Measurements from ENCODE around the gene LRWD1. TPM values are rescaled to one million over a fixed set of nuclear protein-coding genes. Genes with fewer than 3 reads are reported as not detected.
A peak's percentile ranks its signal among the peaks of the same experiment; 100 is the strongest.

LRWD1 gene
- total and polyA plus RNA-seq, 4 donors = 8.6 to 16.5 (median 11.4) TPM

DNA sequence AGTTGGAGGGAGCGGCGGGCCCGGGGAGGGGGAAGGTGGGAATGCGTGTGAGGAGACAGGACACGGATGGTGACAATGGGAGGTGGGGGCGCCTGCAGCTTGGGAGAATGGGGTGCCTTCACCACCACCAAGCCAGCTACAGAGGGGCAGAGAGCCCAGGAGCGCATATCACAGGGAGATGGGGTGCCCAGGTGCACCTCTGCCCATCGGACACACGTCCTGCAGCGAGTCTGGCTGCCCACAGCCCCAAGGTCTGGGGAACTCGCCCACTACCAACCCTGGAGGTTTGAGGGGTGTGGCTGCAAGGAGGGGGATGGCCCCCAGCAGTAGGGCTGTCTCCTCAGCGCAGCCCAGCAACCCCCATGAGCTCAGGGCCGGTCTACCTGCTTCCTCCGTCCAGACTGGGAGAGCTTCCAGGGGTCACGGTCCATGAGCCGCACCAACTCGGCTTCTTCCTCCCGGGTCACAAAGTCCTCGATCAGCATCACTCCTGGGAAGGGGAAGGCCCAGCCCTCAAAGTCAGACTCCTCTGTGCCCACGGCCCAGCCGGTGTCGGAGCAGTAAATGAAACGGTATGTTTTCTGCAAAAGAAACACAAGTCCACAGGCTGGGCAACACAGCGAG, 5.5 kb upstream of the LRWD1 start:
- H3K4me1 ChIP-seq (ENCODE audit: control insufficient read depth in 1 of 2, insufficient read depth in 2 of 2, low read length in 2 of 2) = no peaks in the 10 kb centered on the region
- H3K9me3 ChIP-seq (ENCODE audit: control insufficient read depth, low read length) = no peaks in the 10 kb centered on the region
- H3K36me3 ChIP-seq (ENCODE audit: control insufficient read depth in 1 of 2, insufficient read depth in 2 of 2, low read length in 1 of 2) = peaks cover 0 to 5% of the 10 kb centered on the region in 2 donors
- ATAC-seq (ENCODE audit: low FRiP score) (no peak), DNase-seq (no peak)
- H3K27ac ChIP-seq (ENCODE audit: low read depth in 1 of 2, low read length in 2 of 2) = no peak overlapping the region
- H3K4me3 ChIP-seq (ENCODE audit: low read length in 2 of 2) = no peak overlapping the region
- H3K27me3 ChIP-seq (ENCODE audit: control insufficient read depth in 1 of 2, insufficient read depth in 2 of 2, low read length in 1 of 2) = no peaks in the 10 kb centered on the region
- intact Hi-C loops (cut with DNase I) = no loop called here
- 93 to 95% methylated on average over 24 of the region's 24 CpGs for WGBS, 2 donors

DNA sequence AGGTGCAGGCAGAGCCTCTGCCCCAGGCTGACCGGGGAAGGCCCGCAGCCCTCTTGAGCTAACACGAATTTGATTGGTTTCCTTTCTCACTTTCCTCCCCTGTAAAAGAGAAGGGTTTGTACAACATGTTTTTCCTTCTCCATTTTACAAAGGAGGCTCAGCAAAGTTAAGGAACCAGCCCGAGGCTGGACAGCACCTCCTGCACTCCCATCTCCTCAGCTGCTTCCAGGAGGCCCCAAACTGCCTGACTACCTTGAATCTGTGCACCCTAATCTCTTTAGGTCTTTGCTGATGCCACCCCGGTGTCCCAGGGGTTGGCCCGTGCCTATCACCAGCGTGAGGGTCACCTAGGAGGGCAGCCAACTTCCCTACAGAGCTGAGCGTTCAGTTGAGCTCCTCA, 4.3 kb upstream of the LRWD1 start:
- Histone ChIP-seq H3K27me3 (ENCODE audit: control insufficient read depth in 1 of 2, insufficient read depth in 2 of 2, low read length in 1 of 2) (no peaks in the 10 kb centered on the region), H3K36me3 (ENCODE audit: control insufficient read depth in 1 of 2, insufficient read depth in 2 of 2, low read length in 1 of 2) (peaks cover 0 to 5% of the 10 kb centered on the region in 2 donors), H3K4me1 (ENCODE audit: control insufficient read depth in 1 of 2, insufficient read depth in 2 of 2, low read length in 2 of 2) (no peaks in the 10 kb centered on the region), H3K27ac (ENCODE audit: low read depth in 1 of 2, low read length in 2 of 2) (no peak overlapping the region), H3K4me3 (ENCODE audit: low read length in 2 of 2) (no peak overlapping the region), H3K9me3 (ENCODE audit: control insufficient read depth, low read length) (no peaks in the 10 kb centered on the region)
- 87 to 90% methylated on average over 8 of the region's 8 CpGs for WGBS, 2 donors
- ATAC-seq (ENCODE audit: low FRiP score) (no peak), DNase-seq (no peak)
- intact Hi-C loops (cut with DNase I) = no loop called here

GRCh38 chr7:102463841-102464576, 775 bp upstream of the LRWD1 start:
- H3K9me3 ChIP-seq (ENCODE audit: control insufficient read depth, low read length) = no peaks in the 10 kb centered on the region
- H3K27ac ChIP-seq (ENCODE audit: low read depth in 1 of 2, low read length in 2 of 2) = no peak overlapping the region
- WGBS, 2 donors = 9% methylated on average over 24 of the region's 24 CpGs
- no peaks in the 10 kb centered on the region for H3K36me3 ChIP-seq (ENCODE audit: control insufficient read depth in 1 of 2, insufficient read depth in 2 of 2, low read length in 1 of 2)
- DNase-seq = peak in 1 of 2 donors; percentile 57
- no peaks in the 10 kb centered on the region for H3K27me3 ChIP-seq (ENCODE audit: control insufficient read depth in 1 of 2, insufficient read depth in 2 of 2, low read length in 1 of 2)
- H3K4me3 ChIP-seq (ENCODE audit: low read length in 2 of 2) = peak overlapping the region; percentile 50 to 96
- intact Hi-C loops (cut with DNase I) = no loop called here
- ATAC-seq (ENCODE audit: low FRiP score) = no peak
- H3K4me1 ChIP-seq (ENCODE audit: control insufficient read depth in 1 of 2, insufficient read depth in 2 of 2, low read length in 2 of 2) = no peaks in the 10 kb centered on the region

DNA sequence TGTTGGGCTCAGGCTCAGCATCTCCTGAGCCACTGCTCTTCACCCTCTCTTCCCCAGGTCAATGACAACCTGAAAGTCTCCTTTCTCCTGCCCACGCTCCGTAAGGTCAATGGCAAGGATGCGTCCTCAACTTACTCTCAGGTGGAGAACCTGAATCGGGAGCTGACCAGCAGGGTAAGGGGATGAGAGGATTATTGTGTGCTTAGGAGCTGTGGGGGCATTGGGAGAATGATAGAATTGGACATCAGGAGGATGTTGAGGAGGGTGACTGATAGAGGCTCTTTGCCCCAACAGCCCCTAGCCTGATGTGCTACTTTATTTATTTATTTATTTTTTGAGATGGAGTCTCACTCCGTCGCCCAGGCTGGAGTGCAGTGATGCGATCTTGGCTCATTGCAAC, 1.3 kb downstream of the LRWD1 start:
- DNase-seq (peak in 1 of 2 donors; percentile 14), ATAC-seq (ENCODE audit: low FRiP score) (no peak)
- Histone ChIP-seq H3K27me3 (ENCODE audit: control insufficient read depth in 1 of 2, insufficient read depth in 2 of 2, low read length in 1 of 2) (no peaks in the 10 kb centered on the region), H3K27ac (ENCODE audit: low read depth in 1 of 2, low read length in 2 of 2) (no peak overlapping the region), H3K4me3 (ENCODE audit: low read length in 2 of 2) (no peak overlapping the region), H3K9me3 (ENCODE audit: control insufficient read depth, low read length) (no peaks in the 10 kb centered on the region), H3K4me1 (ENCODE audit: control insufficient read depth in 1 of 2, insufficient read depth in 2 of 2, low read length in 2 of 2) (no peaks in the 10 kb centered on the region), H3K36me3 (ENCODE audit: control insufficient read depth in 1 of 2, insufficient read depth in 2 of 2, low read length in 1 of 2) (no peaks in the 10 kb centered on the region)
- intact Hi-C loops (cut with DNase I) = no loop called here
- WGBS, 2 donors = 94 to 97% methylated on average over 7 of the region's 7 CpGs

DNA sequence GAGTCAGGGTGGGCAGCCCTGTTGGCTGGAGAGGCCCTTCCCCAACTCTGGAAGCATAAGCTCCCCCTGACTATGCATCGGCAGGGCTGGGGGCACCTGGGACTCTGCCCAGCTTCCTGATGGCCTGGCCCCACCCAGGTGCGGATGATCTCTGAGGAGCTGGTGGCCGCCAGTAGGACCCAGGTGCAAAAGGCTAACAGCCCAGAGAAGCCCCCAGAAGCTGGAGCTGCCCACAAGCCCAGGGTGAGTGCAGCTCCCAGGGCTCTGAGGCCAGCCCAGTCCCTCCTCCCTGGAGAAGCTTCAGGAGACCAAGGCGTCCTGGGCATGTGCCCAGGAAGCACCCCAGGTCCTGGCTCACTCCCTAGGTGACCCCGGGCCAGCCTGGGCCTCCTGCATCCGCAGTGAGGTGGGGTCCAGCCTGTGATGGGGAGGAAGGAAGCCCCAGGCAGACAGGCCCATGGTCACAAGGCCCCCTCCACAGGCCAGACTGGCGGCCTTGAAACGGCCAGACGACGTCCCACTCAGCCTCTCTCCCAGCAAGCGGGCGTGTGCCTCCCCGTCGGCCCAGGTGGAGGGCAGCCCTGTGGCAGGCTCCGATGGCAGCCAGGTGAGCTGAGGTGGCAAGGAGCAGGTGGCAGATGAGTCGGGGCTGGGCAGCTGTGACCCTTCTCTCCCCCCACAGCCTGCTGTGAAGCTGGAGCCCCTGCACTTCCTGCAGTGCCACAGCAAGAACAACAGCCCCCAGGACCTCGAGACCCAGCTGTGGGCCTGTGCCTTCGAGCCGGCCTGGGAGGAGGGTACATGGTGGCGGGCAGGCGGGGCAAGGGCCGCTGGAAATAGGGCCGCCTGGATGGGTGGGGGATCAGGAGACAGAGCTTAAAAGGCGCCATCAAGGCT, 3.0 kb downstream of the LRWD1 start:
- Histone ChIP-seq H3K27ac (ENCODE audit: low read depth in 1 of 2, low read length in 2 of 2) (no peak overlapping the region), H3K4me3 (ENCODE audit: low read length in 2 of 2) (no peak overlapping the region), H3K27me3 (ENCODE audit: control insufficient read depth in 1 of 2, insufficient read depth in 2 of 2, low read length in 1 of 2) (no peaks in the 10 kb centered on the region), H3K4me1 (ENCODE audit: control insufficient read depth in 1 of 2, insufficient read depth in 2 of 2, low read length in 2 of 2) (no peaks in the 10 kb centered on the region), H3K36me3 (ENCODE audit: control insufficient read depth in 1 of 2, insufficient read depth in 2 of 2, low read length in 1 of 2) (no peaks in the 10 kb centered on the region), H3K9me3 (ENCODE audit: control insufficient read depth, low read length) (no peaks in the 10 kb centered on the region)
- no peak for ATAC-seq (ENCODE audit: low FRiP score)
- DNase-seq = peak; percentile 46 to 65
- intact Hi-C loops (cut with DNase I) = no loop called here
- 86 to 92% methylated on average over 24 of the region's 24 CpGs for WGBS, 2 donors

DNA sequence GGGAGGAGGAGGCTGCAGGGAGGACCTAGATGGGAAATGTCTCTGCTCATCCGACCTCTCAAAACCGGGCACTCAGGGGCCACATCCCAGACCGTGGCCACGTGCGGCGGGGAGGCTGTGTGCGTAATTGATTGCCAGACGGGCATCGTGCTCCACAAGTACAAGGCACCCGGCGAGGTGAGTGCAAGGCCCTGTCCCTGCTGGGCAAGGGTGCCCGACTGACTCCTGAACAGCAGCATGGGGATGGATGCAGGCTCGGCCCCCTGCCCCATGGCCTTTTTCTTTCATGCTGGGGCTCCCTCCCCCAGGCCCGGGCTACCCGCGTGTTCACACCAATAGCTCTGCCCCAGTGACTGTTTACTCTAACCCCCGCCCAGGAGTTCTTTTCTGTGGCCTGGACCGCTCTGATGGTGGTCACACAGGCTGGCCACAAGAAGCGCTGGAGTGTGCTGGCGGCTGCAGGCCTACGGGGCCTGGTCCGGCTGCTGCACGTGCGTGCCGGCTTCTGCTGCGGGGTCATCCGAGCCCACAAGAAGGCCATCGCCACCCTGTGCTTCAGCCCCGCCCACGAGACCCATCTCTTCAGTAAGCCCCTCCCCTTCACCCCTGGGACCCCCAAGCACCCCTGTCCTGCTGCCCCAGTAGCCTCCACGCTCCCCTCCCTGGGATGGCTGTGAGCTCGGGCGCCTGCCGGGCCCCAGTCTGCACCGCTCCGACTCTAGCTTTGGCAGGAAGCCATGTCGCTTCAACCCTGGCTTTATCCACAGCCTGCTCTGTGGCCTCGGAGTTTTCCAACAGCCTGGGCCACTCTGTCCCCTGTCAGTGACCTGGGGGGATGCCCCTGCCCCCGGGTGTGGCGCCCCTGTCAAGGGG, 3.9 kb downstream of the LRWD1 start:
- intact Hi-C loops (cut with DNase I) = no loop called here
- WGBS, 2 donors = 84 to 87% methylated on average over 40 of the region's 40 CpGs
- no peak for ATAC-seq (ENCODE audit: low FRiP score)
- H3K27ac ChIP-seq (ENCODE audit: low read depth in 1 of 2, low read length in 2 of 2) = no peak overlapping the region
- peak; percentile 47 to 76 for DNase-seq
- no peaks in the 10 kb centered on the region for H3K9me3 ChIP-seq (ENCODE audit: control insufficient read depth, low read length)
- no peaks in the 10 kb centered on the region for H3K27me3 ChIP-seq (ENCODE audit: control insufficient read depth in 1 of 2, insufficient read depth in 2 of 2, low read length in 1 of 2)
- H3K4me1 ChIP-seq (ENCODE audit: control insufficient read depth in 1 of 2, insufficient read depth in 2 of 2, low read length in 2 of 2) = no peaks in the 10 kb centered on the region
- no peak overlapping the region for H3K4me3 ChIP-seq (ENCODE audit: low read length in 2 of 2)
- no peaks in the 10 kb centered on the region for H3K36me3 ChIP-seq (ENCODE audit: control insufficient read depth in 1 of 2, insufficient read depth in 2 of 2, low read length in 1 of 2)

GRCh38 chr7:102469351-102469971, 4.7 kb downstream of the LRWD1 start:
- intact Hi-C loops (cut with DNase I) = no loop called here

More at GRCh38 chr7:102469351-102469971, 4.7 kb downstream of the LRWD1 start:
- Histone ChIP-seq H3K9me3 (ENCODE audit: control insufficient read depth, low read length) (no peaks in the 10 kb centered on the region), H3K27ac (ENCODE audit: low read depth in 1 of 2, low read length in 2 of 2) (no peak overlapping the region), H3K4me3 (ENCODE audit: low read length in 2 of 2) (no peak overlapping the region), H3K27me3 (ENCODE audit: control insufficient read depth in 1 of 2, insufficient read depth in 2 of 2, low read length in 1 of 2) (no peaks in the 10 kb centered on the region), H3K4me1 (ENCODE audit: control insufficient read depth in 1 of 2, insufficient read depth in 2 of 2, low read length in 2 of 2) (no peaks in the 10 kb centered on the region), H3K36me3 (ENCODE audit: control insufficient read depth in 1 of 2, insufficient read depth in 2 of 2, low read length in 1 of 2) (no peaks in the 10 kb centered on the region)
- WGBS, 2 donors = 83 to 85% methylated on average over 20 to 24 of the region's 24 CpGs
- ATAC-seq (ENCODE audit: low FRiP score) = no peak
- DNase-seq = peak; percentile 27 to 60

All from aorta (tissue), 5 donors.